Measurements from ENCODE around the gene NCK2. TPM values are rescaled to one million over a fixed set of nuclear protein-coding genes. Genes with fewer than 3 reads are reported as not detected.

The NCK2 gene
- total RNA-seq, 4 donors from 2014 or later: 55.4 to 90.5 (median 62.5) TPM

- no peak for DNase-seq
- no peaks in the 10 kb centered on the region for H3K9me3 ChIP-seq
- WGBS, 2 donors: 82 to 85% methylated on average over 6 of the region's 6 CpGs
- no peaks in the 10 kb centered on the region for H3K27me3 ChIP-seq
- H3K36me3 ChIP-seq: no peaks in the 10 kb centered on the region
- H3K4me3 ChIP-seq: no peak overlapping the region
- intact Hi-C loops (cut with DNase I): no loop called here
- peak overlapping the region in 1 of 4 donors; percentile 43 for H3K27ac ChIP-seq
- TF ChIP-seq CTCF (IDR thresholded peaks at IDR 0.05) (no peak), POLR2A (IDR thresholded peaks at IDR 0.05) (no peak)
- peaks cover 4 to 79% (median 47%) of the 10 kb centered on the region in 3 donors for H3K4me1 ChIP-seq
These were observed 119.5 kb downstream of the NCK2 start for GRCh38 chr2:105864262-105864661.

- intact Hi-C loops (cut with DNase I): no loop called here
- WGBS, 2 donors: 58 to 71% methylated on average over 7 to 8 of the region's 9 CpGs
- H3K27ac ChIP-seq: peak overlapping the region in 3 of 4 donors; percentile 3 to 43 (median 19)
- no peak overlapping the region for H3K4me3 ChIP-seq
- TF ChIP-seq POLR2A (IDR thresholded peaks at IDR 0.05) (no peak), CTCF (IDR thresholded peaks at IDR 0.05) (no peak)
- H3K36me3 ChIP-seq: no peaks in the 10 kb centered on the region
- no peaks in the 10 kb centered on the region for H3K27me3 ChIP-seq
- no peak for DNase-seq
- peaks cover 0 to 77% (median 38%) of the 10 kb centered on the region in 3 donors for H3K4me1 ChIP-seq
- no peaks in the 10 kb centered on the region for H3K9me3 ChIP-seq
These were observed 120.7 kb downstream of the NCK2 start for GRCh38 chr2:105865222-105865913.

GRCh38 chr2:105866216-105867185 is 121.8 kb downstream of the NCK2 start:
- WGBS, 2 donors: 74 to 82% methylated on average over 12 to 13 of the region's 13 CpGs
- no peak for DNase-seq
- H3K36me3 ChIP-seq: peaks cover 0 to 4% (median 0%) of the 10 kb centered on the region in 3 donors
- no peaks in the 10 kb centered on the region for H3K27me3 ChIP-seq
- no peak overlapping the region for H3K4me3 ChIP-seq
- intact Hi-C loops (cut with DNase I): no loop called here
- peak overlapping the region in 2 of 4 donors; percentile 43 to 47 for H3K27ac ChIP-seq
- H3K9me3 ChIP-seq: no peaks in the 10 kb centered on the region
- peaks cover 0 to 74% (median 38%) of the 10 kb centered on the region in 3 donors for H3K4me1 ChIP-seq
- TF ChIP-seq POLR2A (IDR thresholded peaks at IDR 0.05) (no peak), CTCF (IDR thresholded peaks at IDR 0.05) (no peak)

- Histone ChIP-seq H3K27ac (peak overlapping the region in 1 of 4 donors; percentile 30), H3K36me3 (peaks cover 0 to 9% (median 0%) of the 10 kb centered on the region in 3 donors), H3K9me3 (no peaks in the 10 kb centered on the region), H3K4me3 (no peak overlapping the region), H3K4me1 (peaks cover 0 to 74% (median 38%) of the 10 kb centered on the region in 3 donors), H3K27me3 (no peaks in the 10 kb centered on the region)
- no peak for DNase-seq
- 79 to 82% methylated on average over 7 of the region's 7 CpGs for WGBS, 2 donors
- TF ChIP-seq CTCF (IDR thresholded peaks at IDR 0.05): no peak
- no peak for TF ChIP-seq POLR2A (IDR thresholded peaks at IDR 0.05)
- intact Hi-C loops (cut with DNase I): no loop called here
These were observed 122.9 kb downstream of the NCK2 start for GRCh38 chr2:105867587-105867986.

All from esophagus squamous epithelium (tissue), 5 donors.